Measurements from ENCODE around the gene CALHM2.

Gene CALHM2

GRCh38 chr10:103452506-103453230 lies 498 bp upstream of the CALHM2 start:
- H3K27ac ChIP-seq, result no peak overlapping the region

GRCh38 chr10:103451091-103451813 lies 918 bp downstream of the CALHM2 start:
- H3K27ac ChIP-seq, result peak overlapping the region; percentile 18
- no peak for DNase-seq (ENCODE audit: low read depth, low spot score)

More at GRCh38 chr10:103452506-103453230, 498 bp upstream of the CALHM2 start:
- no peak for DNase-seq (ENCODE audit: low read depth, low spot score)

- H3K27ac ChIP-seq, result no peak overlapping the region
- no peak for DNase-seq (ENCODE audit: low read depth, low spot score)
Observed at GRCh38 chr10:103450201-103450695, 1.9 kb downstream of the CALHM2 start.

GRCh38 chr10:103449208-103450144 lies 2.7 kb downstream of the CALHM2 start:
- DNase-seq (ENCODE audit: low read depth, low spot score), result no peak
- H3K27ac ChIP-seq, result no peak overlapping the region

GRCh38 chr10:103448746-103449145 lies 3.4 kb downstream of the CALHM2 start:
- no peak overlapping the region for H3K27ac ChIP-seq
- no peak for DNase-seq (ENCODE audit: low read depth, low spot score)

GRCh38 chr10:103447187-103447586 lies 5.0 kb downstream of the CALHM2 start:
- H3K27ac ChIP-seq, result no peak overlapping the region
- no peak for DNase-seq (ENCODE audit: low read depth, low spot score)

GRCh38 chr10:103445767-103446567 lies 6.2 kb downstream of the CALHM2 start:
- no peak for DNase-seq (ENCODE audit: low read depth, low spot score)
- no peak overlapping the region for H3K27ac ChIP-seq

GRCh38 chr10:103445366-103445765 lies 6.8 kb downstream of the CALHM2 start:
- DNase-seq (ENCODE audit: low read depth, low spot score), result no peak
- H3K27ac ChIP-seq, result no peak overlapping the region

- no peak for DNase-seq (ENCODE audit: low read depth, low spot score)
- H3K27ac ChIP-seq, result no peak overlapping the region
Observed at GRCh38 chr10:103444478-103444877, 7.7 kb downstream of the CALHM2 start.

GRCh38 chr10:103443475-103444185 lies 8.5 kb downstream of the CALHM2 start:
- DNase-seq (ENCODE audit: low read depth, low spot score), result no peak

GRCh38 chr10:103442031-103442461 lies 10.1 kb downstream of the CALHM2 start:
- no peak for DNase-seq (ENCODE audit: low read depth, low spot score)
- no peak overlapping the region for H3K27ac ChIP-seq

More at GRCh38 chr10:103443475-103444185, 8.5 kb downstream of the CALHM2 start:
- no peak overlapping the region for H3K27ac ChIP-seq

- DNase-seq (ENCODE audit: low read depth, low spot score), result no peak
- no peak overlapping the region for H3K27ac ChIP-seq
Observed at GRCh38 chr10:103441611-103442010, 10.6 kb downstream of the CALHM2 start.

- DNase-seq (ENCODE audit: low read depth, low spot score), result no peak
- H3K27ac ChIP-seq, result no peak overlapping the region
Observed at GRCh38 chr10:103441206-103441605, 11.0 kb downstream of the CALHM2 start.

GRCh38 chr10:103440416-103440815 lies 11.8 kb downstream of the CALHM2 start:
- no peak for DNase-seq (ENCODE audit: low read depth, low spot score)
- no peak overlapping the region for H3K27ac ChIP-seq

- no peak overlapping the region for H3K27ac ChIP-seq
- no peak for DNase-seq (ENCODE audit: low read depth, low spot score)
Observed at GRCh38 chr10:103439776-103440175, 12.4 kb downstream of the CALHM2 start.

- no peak for DNase-seq (ENCODE audit: low read depth, low spot score)
- no peak overlapping the region for H3K27ac ChIP-seq
Observed at GRCh38 chr10:103433858-103434257, 18.3 kb downstream of the CALHM2 start.

GRCh38 chr10:103431902-103432301 lies 20.3 kb downstream of the CALHM2 start:
- H3K27ac ChIP-seq, result no peak overlapping the region
- DNase-seq (ENCODE audit: low read depth, low spot score), result no peak

- no peak for DNase-seq (ENCODE audit: low read depth, low spot score)
- no peak overlapping the region for H3K27ac ChIP-seq
Observed at GRCh38 chr10:103429647-103430046, 22.5 kb downstream of the CALHM2 start.
